Activated T-cell treated with anti-CD3 and anti-CD28 coated beads for 1 hour (primary cell): ENCODE data around the gene FBN3.

Source experiments
- DNase-seq: peaks from one replicate; pipeline ENCODE4 v3.0.0-alpha.2; 2020; ENCODE audit warnings: low read depth

FBN3 gene

GRCh38 chr19:8148410-8149260, 757 bp downstream of the FBN3 start:
- DNase-seq, result no peak

GRCh38 chr19:8148088-8148409, 1.3 kb downstream of the FBN3 start:
- DNase-seq, result no peak

GRCh38 chr19:8147582-8147978, 1.8 kb downstream of the FBN3 start:
- DNase-seq, result no peak

- DNase-seq, result no peak
These were observed 2.4 kb downstream of the FBN3 start for GRCh38 chr19:8146877-8147581.

GRCh38 chr19:8144273-8144995, 5.0 kb downstream of the FBN3 start:
- no peak for DNase-seq

- DNase-seq, result no peak
These were observed 6.4 kb downstream of the FBN3 start for GRCh38 chr19:8143041-8143440.

- DNase-seq, result no peak
These were observed 6.9 kb downstream of the FBN3 start for GRCh38 chr19:8142513-8142900.

- no peak for DNase-seq
These were observed 7.5 kb downstream of the FBN3 start for GRCh38 chr19:8141726-8142512.

- DNase-seq, result no peak
These were observed 11.2 kb downstream of the FBN3 start for GRCh38 chr19:8138201-8138600.

GRCh38 chr19:8137425-8137824, 12.0 kb downstream of the FBN3 start:
- DNase-seq, result no peak

- DNase-seq, result no peak
These were observed 13.3 kb downstream of the FBN3 start for GRCh38 chr19:8135946-8136618.

- DNase-seq, result no peak
These were observed 16.4 kb downstream of the FBN3 start for GRCh38 chr19:8132858-8133458.

GRCh38 chr19:8131517-8131916, 17.9 kb downstream of the FBN3 start:
- no peak for DNase-seq

- DNase-seq, result no peak
These were observed 20.3 kb downstream of the FBN3 start for GRCh38 chr19:8129061-8129618.

- no peak for DNase-seq
These were observed 20.8 kb downstream of the FBN3 start for GRCh38 chr19:8128551-8128950.

GRCh38 chr19:8127311-8127710, 22.1 kb downstream of the FBN3 start:
- no peak for DNase-seq

- no peak for DNase-seq
These were observed 22.9 kb downstream of the FBN3 start for GRCh38 chr19:8126511-8126910.

GRCh38 chr19:8126008-8126407, 23.4 kb downstream of the FBN3 start:
- DNase-seq, result no peak

GRCh38 chr19:8123683-8124082, 25.7 kb downstream of the FBN3 start:
- DNase-seq, result no peak

GRCh38 chr19:8120636-8121480, 28.5 kb downstream of the FBN3 start:
- DNase-seq, result no peak
